ENCODE measurements around the gene TRUB1.

TRUB1 gene

DNA sequence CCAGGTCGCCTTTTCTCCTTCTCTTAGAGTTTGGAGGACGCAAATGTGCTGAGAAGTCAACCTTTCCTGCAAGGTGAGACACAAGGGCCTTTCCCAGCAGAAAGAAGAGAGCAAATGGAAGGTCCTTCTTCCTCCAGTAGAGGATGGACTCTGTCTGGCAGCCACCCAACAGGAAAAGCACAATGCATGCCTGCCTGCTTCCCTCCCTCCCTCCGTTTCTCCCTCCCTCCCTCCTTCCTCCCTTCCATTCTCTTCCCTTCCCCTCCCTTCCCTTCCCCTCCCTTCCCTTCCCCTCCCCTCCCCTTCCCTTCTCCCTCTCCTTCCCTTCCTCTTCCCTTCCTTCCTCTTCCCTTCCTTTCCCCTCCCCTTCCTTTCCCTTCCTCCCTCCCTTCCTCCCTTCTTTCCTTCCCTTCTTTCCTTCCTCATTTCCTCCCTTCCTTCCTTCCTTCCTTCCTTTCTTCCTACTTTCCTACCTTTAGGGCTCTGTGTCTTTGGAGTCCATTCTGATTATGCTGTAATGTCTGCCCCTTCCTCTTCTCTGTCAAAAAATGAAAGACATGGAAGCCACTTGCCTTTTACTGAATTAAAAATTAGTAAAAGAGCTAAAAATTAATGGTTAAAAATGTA is 66.4 kb downstream of the TRUB1 start:
- Histone ChIP-seq H3K27ac (ENCODE audit: low read depth, low read length) (no peak overlapping the region), H3K27me3 (ENCODE audit: insufficient read depth, low read length) (no peaks in the 10 kb centered on the region), H3K36me3 (ENCODE audit: insufficient read depth, low read length) (no peaks in the 10 kb centered on the region), H3K4me1 (ENCODE audit: insufficient read depth, low read length) (peaks cover 9% of the 10 kb centered on the region), H3K4me3 (ENCODE audit: low read length) (no peak overlapping the region), H3K9ac (ENCODE audit: low read depth, low read length) (no peak overlapping the region), H3K9me3 (ENCODE audit: insufficient read depth, low read depth, low read length) (no peaks in the 10 kb centered on the region)
- WGBS: 86% methylated on average over 3 of the region's 3 CpGs

DNA sequence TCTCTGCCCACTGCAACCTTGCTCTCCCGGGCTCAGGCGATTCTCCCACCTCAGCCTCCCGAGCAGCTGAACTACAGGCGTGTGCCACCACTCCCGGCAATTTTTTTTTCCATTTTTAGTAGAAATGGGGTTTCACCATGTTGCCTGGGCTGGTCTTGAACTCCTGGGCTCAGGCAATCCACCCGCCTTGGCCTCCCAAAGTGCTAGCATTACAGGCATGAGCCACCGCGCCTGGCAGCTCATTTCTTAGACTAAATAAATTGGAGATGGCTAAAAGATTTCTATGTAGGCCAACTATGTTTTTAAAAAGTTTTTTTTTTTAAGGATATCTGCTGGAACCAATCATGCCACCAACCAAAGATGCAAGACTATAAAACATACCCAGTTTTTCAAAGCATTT is 67.8 kb downstream of the TRUB1 start:
- Histone ChIP-seq H3K4me3 (ENCODE audit: low read length) (no peak overlapping the region), H3K4me1 (ENCODE audit: insufficient read depth, low read length) (peaks cover 9% of the 10 kb centered on the region), H3K27me3 (ENCODE audit: insufficient read depth, low read length) (no peaks in the 10 kb centered on the region), H3K9me3 (ENCODE audit: insufficient read depth, low read depth, low read length) (no peaks in the 10 kb centered on the region), H3K9ac (ENCODE audit: low read depth, low read length) (no peak overlapping the region), H3K27ac (ENCODE audit: low read depth, low read length) (no peak overlapping the region), H3K36me3 (ENCODE audit: insufficient read depth, low read length) (no peaks in the 10 kb centered on the region)
- WGBS: 95% methylated on average over 8 of the region's 8 CpGs

DNA sequence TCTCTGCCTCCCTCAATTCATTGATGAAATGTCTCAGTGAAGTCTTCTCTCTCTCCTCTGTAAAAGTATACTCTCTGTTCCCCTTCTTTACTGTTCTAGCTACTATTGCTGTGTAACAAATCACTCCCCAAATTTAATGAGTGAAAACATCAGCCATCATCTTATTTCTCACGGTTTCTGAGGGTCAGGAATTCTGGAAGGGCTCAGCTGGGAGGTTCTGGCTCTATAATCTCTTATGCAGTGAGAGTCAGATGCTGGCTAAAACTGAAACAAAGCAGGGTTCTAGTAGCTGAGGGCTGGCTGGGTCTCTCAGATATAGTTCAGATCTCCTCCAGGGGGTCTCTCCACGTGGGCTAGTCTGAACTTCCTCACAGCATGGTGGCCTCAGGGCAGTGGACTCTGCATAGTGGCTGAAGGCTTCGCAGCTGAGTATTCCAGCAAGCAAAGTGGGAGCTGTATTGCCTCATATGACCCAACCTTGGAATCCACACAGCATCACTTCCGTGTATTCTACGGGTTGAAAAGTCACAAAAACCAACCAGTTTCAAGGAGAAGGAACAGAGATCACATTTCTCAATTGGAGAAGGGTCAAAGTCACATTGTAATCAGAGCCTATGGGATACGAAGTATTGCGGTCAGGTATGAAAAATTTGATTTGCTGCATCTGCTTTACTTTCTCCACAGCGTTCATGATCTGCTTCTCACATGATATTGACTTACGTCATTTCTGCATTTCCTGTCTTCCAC is 80.4 kb downstream of the TRUB1 start:
- 88% methylated on average over 9 of the region's 9 CpGs for WGBS
- Histone ChIP-seq H3K4me3 (ENCODE audit: low read length) (no peak overlapping the region), H3K36me3 (ENCODE audit: insufficient read depth, low read length) (no peaks in the 10 kb centered on the region), H3K4me1 (ENCODE audit: insufficient read depth, low read length) (peaks cover 6% of the 10 kb centered on the region; the same call in 1 of the 2 replicates), H3K27me3 (ENCODE audit: insufficient read depth, low read length) (no peaks in the 10 kb centered on the region), H3K9ac (ENCODE audit: low read depth, low read length) (no peak overlapping the region), H3K9me3 (ENCODE audit: insufficient read depth, low read depth, low read length) (no peaks in the 10 kb centered on the region), H3K27ac (ENCODE audit: low read depth, low read length) (no peak overlapping the region)

DNA sequence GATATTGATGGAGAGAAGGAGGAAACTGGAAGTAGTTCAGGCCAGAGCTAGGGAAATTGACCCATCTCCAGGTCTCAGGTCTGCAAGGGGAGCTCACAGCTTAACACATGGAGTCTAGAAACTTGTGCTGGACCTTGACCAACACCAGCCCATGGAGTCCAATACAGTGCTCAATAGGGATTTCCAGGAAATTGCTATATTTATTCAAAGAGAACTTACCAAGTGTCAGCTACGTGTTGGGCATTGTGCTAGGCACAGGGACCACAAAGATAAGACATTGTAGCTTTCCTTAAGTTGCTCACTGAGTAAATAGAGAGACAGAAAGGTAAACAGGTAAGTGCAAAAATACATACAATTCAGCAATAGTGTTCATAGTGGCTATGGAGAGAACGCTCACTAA is 82.5 kb downstream of the TRUB1 start:
- H3K4me3 ChIP-seq (ENCODE audit: low read length): no peak overlapping the region
- H3K9ac ChIP-seq (ENCODE audit: low read depth, low read length): no peak overlapping the region
- WGBS: 97% methylated on average over 2 of the region's 2 CpGs
- H3K4me1 ChIP-seq (ENCODE audit: insufficient read depth, low read length): peaks cover 6% of the 10 kb centered on the region; the same call in 1 of the 2 replicates
- no peaks in the 10 kb centered on the region for H3K36me3 ChIP-seq (ENCODE audit: insufficient read depth, low read length)
- H3K27me3 ChIP-seq (ENCODE audit: insufficient read depth, low read length): no peaks in the 10 kb centered on the region
- H3K9me3 ChIP-seq (ENCODE audit: insufficient read depth, low read depth, low read length): no peaks in the 10 kb centered on the region
- H3K27ac ChIP-seq (ENCODE audit: low read depth, low read length): no peak overlapping the region

DNA sequence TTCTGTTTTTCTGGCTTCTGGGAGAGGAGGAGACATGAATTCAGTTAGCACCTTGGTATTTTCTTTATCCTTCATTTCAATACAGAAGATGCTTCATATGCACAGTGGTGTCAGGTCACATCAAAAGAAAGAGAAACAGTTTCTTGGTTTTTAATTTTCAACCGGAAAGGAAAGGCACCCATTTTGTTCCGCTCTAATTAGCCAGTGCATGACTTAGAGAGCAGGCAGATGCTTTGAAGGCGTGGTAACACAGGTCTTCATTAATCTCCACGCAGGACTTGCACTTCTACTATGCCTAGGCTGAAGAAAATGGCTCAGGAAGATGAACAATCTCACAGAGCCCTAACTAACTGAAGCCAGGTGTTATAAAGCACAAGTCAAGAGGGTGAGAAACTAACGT is 84.7 kb downstream of the TRUB1 start:
- H3K27ac ChIP-seq (ENCODE audit: low read depth, low read length): no peak overlapping the region
- H3K36me3 ChIP-seq (ENCODE audit: insufficient read depth, low read length): no peaks in the 10 kb centered on the region
- no peak overlapping the region for H3K9ac ChIP-seq (ENCODE audit: low read depth, low read length)
- peaks cover 6% of the 10 kb centered on the region; the same call in 1 of the 2 replicates for H3K4me1 ChIP-seq (ENCODE audit: insufficient read depth, low read length)
- H3K4me3 ChIP-seq (ENCODE audit: low read length): no peak overlapping the region
- H3K9me3 ChIP-seq (ENCODE audit: insufficient read depth, low read depth, low read length): no peaks in the 10 kb centered on the region
- H3K27me3 ChIP-seq (ENCODE audit: insufficient read depth, low read length): no peaks in the 10 kb centered on the region
- WGBS: 87% methylated on average over 5 of the region's 5 CpGs

DNA sequence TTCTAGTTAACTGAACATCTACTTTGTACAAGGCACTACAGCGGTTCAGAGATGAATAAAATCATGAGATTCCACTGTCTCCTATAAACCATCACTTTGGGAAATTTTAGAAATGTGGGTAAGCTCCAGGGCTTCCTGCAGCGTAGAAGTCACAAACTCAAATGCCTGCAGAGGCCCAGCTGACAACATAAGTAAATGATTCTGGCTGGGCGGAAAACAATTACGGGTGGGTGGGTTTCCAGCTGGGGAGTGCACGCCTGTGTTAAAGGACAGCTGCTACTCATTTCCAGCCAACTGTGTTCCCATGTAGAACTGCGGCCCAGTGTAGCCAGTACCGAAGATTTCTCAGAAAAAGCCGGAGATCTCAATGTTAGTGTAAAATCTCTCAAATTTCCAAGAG is 85.7 kb downstream of the TRUB1 start:
- 95% methylated on average over 8 of the region's 8 CpGs for WGBS

DNA sequence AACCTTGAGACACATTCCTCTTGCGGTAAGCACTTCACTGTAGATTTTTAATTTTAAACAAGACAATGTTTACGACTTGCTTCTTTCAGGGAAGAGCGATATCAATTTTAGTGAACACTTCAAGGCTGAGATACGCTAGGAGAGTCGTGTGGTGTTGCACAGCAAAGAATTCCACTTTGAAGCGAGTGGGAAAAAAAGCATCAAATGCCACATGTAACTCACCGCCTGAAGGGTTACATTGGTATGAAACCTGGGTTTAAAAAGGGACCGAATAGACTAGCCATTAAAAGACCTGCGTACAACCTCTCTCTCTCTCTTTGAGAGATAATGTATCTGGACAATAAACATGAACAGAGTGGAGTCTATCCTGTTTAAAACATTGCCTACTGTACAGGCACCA is 86.4 kb downstream of the TRUB1 start:
- Histone ChIP-seq H3K36me3 (ENCODE audit: insufficient read depth, low read length) (no peaks in the 10 kb centered on the region), H3K27me3 (ENCODE audit: insufficient read depth, low read length) (no peaks in the 10 kb centered on the region), H3K27ac (ENCODE audit: low read depth, low read length) (no peak overlapping the region), H3K4me1 (ENCODE audit: insufficient read depth, low read length) (peaks cover 6% of the 10 kb centered on the region; the same call in 1 of the 2 replicates), H3K9ac (ENCODE audit: low read depth, low read length) (no peak overlapping the region), H3K9me3 (ENCODE audit: insufficient read depth, low read depth, low read length) (no peaks in the 10 kb centered on the region), H3K4me3 (ENCODE audit: low read length) (no peak overlapping the region)
- WGBS: 98% methylated on average over 9 of the region's 9 CpGs

More for the DNA sequence above, 85.7 kb downstream of the TRUB1 start:
- Histone ChIP-seq H3K27ac (ENCODE audit: low read depth, low read length) (no peak overlapping the region), H3K4me3 (ENCODE audit: low read length) (no peak overlapping the region), H3K27me3 (ENCODE audit: insufficient read depth, low read length) (no peaks in the 10 kb centered on the region), H3K36me3 (ENCODE audit: insufficient read depth, low read length) (no peaks in the 10 kb centered on the region), H3K9me3 (ENCODE audit: insufficient read depth, low read depth, low read length) (no peaks in the 10 kb centered on the region), H3K9ac (ENCODE audit: low read depth, low read length) (no peak overlapping the region), H3K4me1 (ENCODE audit: insufficient read depth, low read length) (peaks cover 6% of the 10 kb centered on the region; the same call in 1 of the 2 replicates)

DNA sequence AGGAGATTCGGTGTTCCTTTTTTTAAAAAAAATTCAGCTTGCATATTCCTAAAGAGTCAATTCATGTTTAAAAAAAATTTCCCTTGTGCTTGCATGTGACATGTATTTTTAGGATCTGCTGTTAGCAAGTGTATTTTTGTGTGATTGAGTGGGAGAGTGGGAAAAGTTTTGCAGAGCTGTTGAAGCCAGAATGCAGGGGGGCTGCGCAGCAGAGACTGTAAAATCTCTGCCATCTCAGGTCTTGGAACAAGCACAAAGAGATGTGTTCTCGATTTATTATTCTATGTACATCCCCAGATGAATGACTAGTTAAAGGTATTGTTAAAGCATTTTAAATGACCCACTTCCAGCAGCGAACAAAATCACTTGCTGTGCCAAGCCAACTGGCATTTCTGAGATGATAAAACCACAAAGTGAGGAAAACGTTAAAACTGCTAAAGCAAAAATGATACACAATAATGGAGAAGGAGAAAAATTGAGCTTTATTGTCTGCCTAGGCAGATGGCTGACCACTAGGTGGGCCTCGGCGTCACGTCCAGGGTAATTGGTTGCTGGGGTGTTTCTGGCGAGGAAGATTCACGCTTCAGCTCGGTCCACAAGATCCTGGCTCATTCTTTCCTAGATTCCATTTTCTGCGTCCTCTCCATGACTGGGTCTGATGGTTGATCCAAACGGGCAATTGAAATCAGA is 88.2 kb downstream of the TRUB1 start:
- H3K27me3 ChIP-seq (ENCODE audit: insufficient read depth, low read length): no peaks in the 10 kb centered on the region
- H3K27ac ChIP-seq (ENCODE audit: low read depth, low read length): no peak overlapping the region
- H3K9ac ChIP-seq (ENCODE audit: low read depth, low read length): no peak overlapping the region
- no peak overlapping the region for H3K4me3 ChIP-seq (ENCODE audit: low read length)
- 80% methylated on average over 11 of the region's 13 CpGs for WGBS
- no peaks in the 10 kb centered on the region for H3K36me3 ChIP-seq (ENCODE audit: insufficient read depth, low read length)
- no peaks in the 10 kb centered on the region for H3K9me3 ChIP-seq (ENCODE audit: insufficient read depth, low read depth, low read length)
- H3K4me1 ChIP-seq (ENCODE audit: insufficient read depth, low read length): peaks cover 6% of the 10 kb centered on the region; the same call in 1 of the 2 replicates

DNA sequence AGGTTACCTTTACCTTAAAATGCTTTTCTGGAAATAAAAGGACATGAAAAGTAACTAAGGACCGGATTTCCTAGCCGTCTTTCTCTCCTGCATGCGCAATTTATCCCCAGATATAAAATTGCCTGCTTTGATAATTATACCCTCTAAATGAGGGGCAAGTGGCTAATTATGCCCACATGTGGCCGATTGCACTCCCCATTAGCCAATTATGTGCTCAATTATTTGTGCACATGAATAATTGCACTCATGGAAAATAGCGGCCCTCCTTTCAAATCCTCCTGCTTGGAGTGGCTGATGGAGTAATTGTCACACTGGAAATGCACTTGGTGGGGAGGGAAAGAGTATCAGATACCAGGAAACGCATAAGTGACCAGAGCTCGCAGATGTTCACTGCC is 88.7 kb downstream of the TRUB1 start:
- H3K4me3 ChIP-seq (ENCODE audit: low read length): no peak overlapping the region
- WGBS: 93% methylated on average over 7 of the region's 7 CpGs
- no peaks in the 10 kb centered on the region for H3K27me3 ChIP-seq (ENCODE audit: insufficient read depth, low read length)
- peaks cover 6% of the 10 kb centered on the region; the same call in 1 of the 2 replicates for H3K4me1 ChIP-seq (ENCODE audit: insufficient read depth, low read length)
- no peak overlapping the region for H3K9ac ChIP-seq (ENCODE audit: low read depth, low read length)
- no peaks in the 10 kb centered on the region for H3K36me3 ChIP-seq (ENCODE audit: insufficient read depth, low read length)
- no peak overlapping the region for H3K27ac ChIP-seq (ENCODE audit: low read depth, low read length)
- no peaks in the 10 kb centered on the region for H3K9me3 ChIP-seq (ENCODE audit: insufficient read depth, low read depth, low read length)
